NOMO-1 (cell line): Measurements from ENCODE around the gene NUP210L.
A peak's percentile ranks its signal among the peaks of the same experiment; 100 is the strongest.

ENCODE experiments used
- DNase-seq, 2 experiments: peaks; one replicate each; lab custom pipeline; 2025; ENCODE audit not compliant: unreplicated experiment in 2 of 2; lab: John Stamatoyannopoulos, UW

Gene NUP210L

GRCh38 chr1:153946622-153947241 is 208.1 kb downstream of the NUP210L start, which contains the start of gene DENND4B:
DENND4B (minus strand) TSS chr1:153946718; CDS start chr1:153944374, 2,344 bp downstream.
- peak; percentile 76 to 95 for DNase-seq

GRCh38 chr1:153945795-153946621 is 208.9 kb downstream of the NUP210L start:
- DNase-seq, result peak; percentile 97 to 98

- DNase-seq, result peak; percentile 90
Measured at GRCh38 chr1:153945131-153945794, 209.6 kb downstream of the NUP210L start.

- DNase-seq, result no peak
Measured at GRCh38 chr1:153944827-153945117, 210.1 kb downstream of the NUP210L start.

GRCh38 chr1:153944005-153944826 is 210.7 kb downstream of the NUP210L start:
- DNase-seq, result no peak

GRCh38 chr1:153942766-153943549 is 211.9 kb downstream of the NUP210L start:
- DNase-seq, result no peak
